GM23338 (cell line): ENCODE data around the gene ESR1. TPM values are rescaled to one million over a fixed set of nuclear protein-coding genes. Genes with fewer than 3 reads are reported as not detected.

Experiments
- ATAC-seq: fragments of 200-7000 bp; cut with Tn5 transposase; 3 replicates; pipeline ENCODE4 v1.9.1; 2020
- DNase-seq: peaks from one replicate; pipeline ENCODE4 v3.0.0-alpha.2; 2015; ENCODE audit warnings: low spot score
- H2AFZ ChIP-seq: fragments of 200-600 bp; sonication (generic); 2 replicates; pipeline ENCODE4 v1.8.0; 2016; ENCODE audit warnings: antibody characterized with exemption, mild to moderate bottlenecking, moderate library complexity
- H3F3A ChIP-seq: fragments of 200-600 bp; sonication (generic); replicated peaks from 2 replicates; pipeline ENCODE4 v1.8.0; 2017; ENCODE audit warnings: antibody characterized with exemption, mixed run types, low read depth
- H3K27ac ChIP-seq: fragments of 200-600 bp; sonication (generic); 2 replicates; pipeline ENCODE4 v1.6.1; 2016; ENCODE audit warnings: low read depth
- H3K27me3 ChIP-seq: fragments of 200-600 bp; sonication (generic); 2 replicates; pipeline ENCODE4 v1.8.0; 2016; ENCODE audit warnings: mild to moderate bottlenecking, mixed run types, moderate library complexity; ENCODE audit not compliant: insufficient read depth
- H3K36me3 ChIP-seq: fragments of 200-600 bp; sonication (generic); 2 replicates; pipeline ENCODE4 v1.8.0; 2016; ENCODE audit warnings: mild to moderate bottlenecking; ENCODE audit not compliant: insufficient read depth
- H3K4me1 ChIP-seq: fragments of 200-600 bp; sonication (generic); 2 replicates; pipeline ENCODE4 v1.8.0; 2016; ENCODE audit warnings: mild to moderate bottlenecking, moderate library complexity; ENCODE audit not compliant: insufficient read depth
- H3K4me2 ChIP-seq: fragments of 200-600 bp; sonication (generic); 2 replicates; pipeline ENCODE4 v1.7.1; 2017; ENCODE audit warnings: mixed run types
- H3K4me3 ChIP-seq: fragments of 200-600 bp; sonication (generic); 2 replicates; pipeline ENCODE4 v1.6.1; 2016; ENCODE audit warnings: mixed run types
- H3K79me2 ChIP-seq: fragments of 200-600 bp; sonication (generic); replicated peaks from 2 replicates; pipeline ENCODE4 v1.8.0; 2017; ENCODE audit warnings: mild to moderate bottlenecking; ENCODE audit not compliant: insufficient read depth
- H3K9me2 ChIP-seq: fragments of 200-600 bp; sonication (generic); 2 replicates; pipeline ENCODE4 v1.8.0; 2017; ENCODE audit not compliant: insufficient read depth
- H4K20me1 ChIP-seq: fragments of 200-600 bp; sonication (generic); replicated peaks from 2 replicates; pipeline ENCODE4 v1.8.0; 2017; ENCODE audit warnings: mild to moderate bottlenecking; ENCODE audit not compliant: insufficient read depth
- H3K27ac Mint-ChIP-seq: 2 replicates; pipeline ENCODE4 v1.8.0; 2020; ENCODE audit warnings: inconsistent platforms, mild to moderate bottlenecking, moderate library complexity, mixed read lengths
- H3K27me3 Mint-ChIP-seq: 3 replicates; pipeline ENCODE4 v1.8.0; 2022; ENCODE audit warnings: low read depth, mild to moderate bottlenecking, moderate library complexity, mixed read lengths, inconsistent platforms; ENCODE audit not compliant: insufficient read depth, poor library complexity
- H3K36me3 Mint-ChIP-seq: 3 replicates; pipeline ENCODE4 v1.8.0; 2021; ENCODE audit warnings: low read depth, mild to moderate bottlenecking, inconsistent platforms, moderate library complexity, mixed read lengths
- H3K4me1 Mint-ChIP-seq: 3 replicates; pipeline ENCODE4 v1.8.0; 2020; ENCODE audit warnings: mild to moderate bottlenecking, inconsistent platforms, mixed read lengths
- H3K4me3 Mint-ChIP-seq: 3 replicates; pipeline ENCODE4 v1.8.0; 2021; ENCODE audit warnings: moderate library complexity, mild to moderate bottlenecking, inconsistent platforms, mixed read lengths
- H3K9me3 Mint-ChIP-seq: 3 replicates; pipeline ENCODE4 v1.8.0; 2020; ENCODE audit warnings: moderate library complexity, mild to moderate bottlenecking, inconsistent platforms, mixed read lengths
- CREB1 ChIP-seq: fragments of 250-450 bp; sonication (Bioruptor Pico); IDR thresholded peaks from 2 replicates; pipeline ENCODE4 v1.5.0; 2020; ENCODE audit warnings: low read depth, mild to moderate bottlenecking, moderate library complexity
- EZH2 ChIP-seq: fragments of 200-600 bp; sonication (generic); IDR thresholded peaks from one replicate; pipeline ENCODE4 v1.8.0; 2017; ENCODE audit warnings: antibody characterized with exemption, mild to moderate bottlenecking, low read depth; ENCODE audit not compliant: unreplicated experiment
- EZH2phosphoT487 ChIP-seq: fragments of 200-600 bp; sonication (generic); IDR thresholded peaks from one replicate; pipeline ENCODE4 v1.8.1; 2018; ENCODE audit warnings: antibody characterized with exemption; ENCODE audit not compliant: unreplicated experiment
- JUNB ChIP-seq: IDR thresholded peaks from one replicate; pipeline ENCODE4 v1.6.1; 2016; ENCODE audit warnings: antibody characterized with exemption; ENCODE audit not compliant: unreplicated experiment
- NANOG ChIP-seq: IDR thresholded peaks from 2 replicates; pipeline ENCODE4 v1.6.1; 2016; ENCODE audit warnings: antibody characterized with exemption, borderline replicate concordance
- POLR2AphosphoS5 ChIP-seq: IDR thresholded peaks from 2 replicates; pipeline ENCODE4 v1.6.1; 2016; ENCODE audit warnings: antibody characterized with exemption, low read depth
- STAT1 ChIP-seq: IDR thresholded peaks from one replicate; pipeline ENCODE4 v1.6.1; 2016; ENCODE audit warnings: antibody characterized with exemption; ENCODE audit not compliant: unreplicated experiment
- polyA plus RNA-seq: library from polyadenylated mRNA; unstranded; fragments of >200 nt; fragmentation: Nextera tagmentation; extraction: Ambion mirVana; gene quantifications from 2 replicates; pipeline ENCODE4 v1.2.1, GENCODE V29; 2016
- total RNA-seq: library from RNA; depleted of rRNA; stranded (reverse); fragments of >200 nt; shearing (Covaris generic); gene quantifications from 2 replicates; pipeline ENCODE4 v1.2.3, GENCODE V29; 2014
- TF ChIP-seq, protein P1 (sequence below): IDR thresholded peaks from one replicate; pipeline ENCODE4 v1.6.1; 2018; ENCODE audit warnings: antibody characterized with exemption; ENCODE audit not compliant: unreplicated experiment
- TF ChIP-seq, protein P2 (sequence below), 2 experiments: fragments of 200-600 bp in 1 of 2; sonication (generic) in 1 of 2; conservative IDR thresholded peaks; 2 replicates each; pipeline versions ENCODE4 v1.5.1 to v1.6.1; 2016 to 2017; ENCODE audit warnings: antibody characterized with exemption in 2 of 2, low read depth in 2 of 2, mild to moderate bottlenecking in 2 of 2, moderate library complexity in 1 of 2
- TF ChIP-seq, protein P3 (sequence below): fragments of 250-450 bp; sonication (Bioruptor Pico); IDR thresholded peaks from 2 replicates; pipeline ENCODE4 v1.5.0; 2020; ENCODE audit warnings: mild to moderate bottlenecking, moderate library complexity

Gene ESR1
- total and polyA plus RNA-seq, 2 experiments from 2014 or later = 0.94 TPM; not detected in 1

DNA sequence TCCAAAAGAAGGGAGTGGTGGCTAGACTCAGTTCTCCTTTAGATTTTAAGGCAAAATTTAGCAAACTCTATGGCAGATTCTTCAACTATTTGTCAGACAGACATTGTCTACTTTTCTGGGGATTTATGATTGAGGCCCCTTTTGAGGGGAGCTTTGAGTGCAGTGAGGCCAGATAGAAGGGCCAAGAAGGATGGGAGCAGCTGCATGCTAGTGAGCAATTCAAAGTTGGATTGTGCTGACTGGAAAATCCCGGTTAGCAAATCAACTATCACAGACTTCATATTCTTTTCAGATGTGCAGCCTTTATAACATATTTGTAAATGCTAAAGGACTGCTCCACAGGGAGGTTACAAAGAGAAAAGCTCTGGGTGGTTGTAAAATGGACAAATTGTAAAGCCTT is 35.0 kb upstream of the ESR1 start (continued):
- TF ChIP-seq, protein P1, sequence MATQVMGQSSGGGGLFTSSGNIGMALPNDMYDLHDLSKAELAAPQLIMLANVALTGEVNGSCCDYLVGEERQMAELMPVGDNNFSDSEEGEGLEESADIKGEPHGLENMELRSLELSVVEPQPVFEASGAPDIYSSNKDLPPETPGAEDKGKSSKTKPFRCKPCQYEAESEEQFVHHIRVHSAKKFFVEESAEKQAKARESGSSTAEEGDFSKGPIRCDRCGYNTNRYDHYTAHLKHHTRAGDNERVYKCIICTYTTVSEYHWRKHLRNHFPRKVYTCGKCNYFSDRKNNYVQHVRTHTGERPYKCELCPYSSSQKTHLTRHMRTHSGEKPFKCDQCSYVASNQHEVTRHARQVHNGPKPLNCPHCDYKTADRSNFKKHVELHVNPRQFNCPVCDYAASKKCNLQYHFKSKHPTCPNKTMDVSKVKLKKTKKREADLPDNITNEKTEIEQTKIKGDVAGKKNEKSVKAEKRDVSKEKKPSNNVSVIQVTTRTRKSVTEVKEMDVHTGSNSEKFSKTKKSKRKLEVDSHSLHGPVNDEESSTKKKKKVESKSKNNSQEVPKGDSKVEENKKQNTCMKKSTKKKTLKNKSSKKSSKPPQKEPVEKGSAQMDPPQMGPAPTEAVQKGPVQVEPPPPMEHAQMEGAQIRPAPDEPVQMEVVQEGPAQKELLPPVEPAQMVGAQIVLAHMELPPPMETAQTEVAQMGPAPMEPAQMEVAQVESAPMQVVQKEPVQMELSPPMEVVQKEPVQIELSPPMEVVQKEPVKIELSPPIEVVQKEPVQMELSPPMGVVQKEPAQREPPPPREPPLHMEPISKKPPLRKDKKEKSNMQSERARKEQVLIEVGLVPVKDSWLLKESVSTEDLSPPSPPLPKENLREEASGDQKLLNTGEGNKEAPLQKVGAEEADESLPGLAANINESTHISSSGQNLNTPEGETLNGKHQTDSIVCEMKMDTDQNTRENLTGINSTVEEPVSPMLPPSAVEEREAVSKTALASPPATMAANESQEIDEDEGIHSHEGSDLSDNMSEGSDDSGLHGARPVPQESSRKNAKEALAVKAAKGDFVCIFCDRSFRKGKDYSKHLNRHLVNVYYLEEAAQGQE = no peak
- no peak for TF ChIP-seq EZH2
- TF ChIP-seq JUNB = no peak

DNA sequence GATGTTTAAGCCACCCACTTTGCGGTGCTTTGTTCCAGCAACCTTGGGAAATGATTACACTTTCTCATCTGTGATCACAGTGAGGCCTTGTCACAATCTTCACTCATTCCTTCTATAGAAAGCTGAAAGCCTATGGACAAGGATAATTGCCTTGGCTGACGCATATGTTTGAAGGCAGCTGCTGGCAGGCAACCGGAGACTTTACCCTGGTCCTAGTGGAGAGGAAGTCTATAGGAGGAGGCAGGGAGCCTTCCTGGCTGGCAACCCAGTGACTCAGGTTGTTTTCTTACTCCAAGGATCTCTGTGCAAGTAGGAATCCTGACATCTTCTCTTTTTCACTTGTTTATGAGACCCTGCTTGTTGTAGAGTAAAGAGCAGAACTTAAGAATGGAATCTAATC is 34.1 kb upstream of the ESR1 start:
- Histone ChIP-seq H3K36me3 (no peaks in the 10 kb centered on the region), H3K9me2 (no peaks in the 10 kb centered on the region), H3F3A (no peaks in the 10 kb centered on the region), H3K27me3 (no peaks in the 10 kb centered on the region), H3K4me2 (no peak overlapping the region), H3K79me2 (no peaks in the 10 kb centered on the region), H4K20me1 (no peaks in the 10 kb centered on the region), H2AFZ (no peak overlapping the region), H3K4me3 (no peak overlapping the region), H3K4me1 (no peaks in the 10 kb centered on the region), H3K27ac (no peak overlapping the region)
- no peaks in the 10 kb centered on the region; the same call in 2 of the 3 replicates for H3K9me3 Mint-ChIP-seq
- peaks cover 11% of the 10 kb centered on the region for H3K27me3 Mint-ChIP-seq
- no peaks in the 10 kb centered on the region for H3K36me3 Mint-ChIP-seq
- no peak for ATAC-seq
- no peak overlapping the region for H3K4me3 Mint-ChIP-seq
- DNase-seq = no peak
- no peaks in the 10 kb centered on the region for H3K4me1 Mint-ChIP-seq
- no peak overlapping the region for H3K27ac Mint-ChIP-seq
- TF ChIP-seq CREB1 (no peak), POLR2AphosphoS5 (no peak), EZH2phosphoT487 (no peak), JUNB (no peak), EZH2 (no peak), NANOG (no peak), STAT1 (no peak)
- TF ChIP-seq, protein P2, sequence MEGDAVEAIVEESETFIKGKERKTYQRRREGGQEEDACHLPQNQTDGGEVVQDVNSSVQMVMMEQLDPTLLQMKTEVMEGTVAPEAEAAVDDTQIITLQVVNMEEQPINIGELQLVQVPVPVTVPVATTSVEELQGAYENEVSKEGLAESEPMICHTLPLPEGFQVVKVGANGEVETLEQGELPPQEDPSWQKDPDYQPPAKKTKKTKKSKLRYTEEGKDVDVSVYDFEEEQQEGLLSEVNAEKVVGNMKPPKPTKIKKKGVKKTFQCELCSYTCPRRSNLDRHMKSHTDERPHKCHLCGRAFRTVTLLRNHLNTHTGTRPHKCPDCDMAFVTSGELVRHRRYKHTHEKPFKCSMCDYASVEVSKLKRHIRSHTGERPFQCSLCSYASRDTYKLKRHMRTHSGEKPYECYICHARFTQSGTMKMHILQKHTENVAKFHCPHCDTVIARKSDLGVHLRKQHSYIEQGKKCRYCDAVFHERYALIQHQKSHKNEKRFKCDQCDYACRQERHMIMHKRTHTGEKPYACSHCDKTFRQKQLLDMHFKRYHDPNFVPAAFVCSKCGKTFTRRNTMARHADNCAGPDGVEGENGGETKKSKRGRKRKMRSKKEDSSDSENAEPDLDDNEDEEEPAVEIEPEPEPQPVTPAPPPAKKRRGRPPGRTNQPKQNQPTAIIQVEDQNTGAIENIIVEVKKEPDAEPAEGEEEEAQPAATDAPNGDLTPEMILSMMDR (conservative IDR thresholded peaks at IDR 0.05; ENCODE audit: low read depth in 2 of 2) = no peak
- TF ChIP-seq, protein P1 = no peak
- TF ChIP-seq, protein P3, sequence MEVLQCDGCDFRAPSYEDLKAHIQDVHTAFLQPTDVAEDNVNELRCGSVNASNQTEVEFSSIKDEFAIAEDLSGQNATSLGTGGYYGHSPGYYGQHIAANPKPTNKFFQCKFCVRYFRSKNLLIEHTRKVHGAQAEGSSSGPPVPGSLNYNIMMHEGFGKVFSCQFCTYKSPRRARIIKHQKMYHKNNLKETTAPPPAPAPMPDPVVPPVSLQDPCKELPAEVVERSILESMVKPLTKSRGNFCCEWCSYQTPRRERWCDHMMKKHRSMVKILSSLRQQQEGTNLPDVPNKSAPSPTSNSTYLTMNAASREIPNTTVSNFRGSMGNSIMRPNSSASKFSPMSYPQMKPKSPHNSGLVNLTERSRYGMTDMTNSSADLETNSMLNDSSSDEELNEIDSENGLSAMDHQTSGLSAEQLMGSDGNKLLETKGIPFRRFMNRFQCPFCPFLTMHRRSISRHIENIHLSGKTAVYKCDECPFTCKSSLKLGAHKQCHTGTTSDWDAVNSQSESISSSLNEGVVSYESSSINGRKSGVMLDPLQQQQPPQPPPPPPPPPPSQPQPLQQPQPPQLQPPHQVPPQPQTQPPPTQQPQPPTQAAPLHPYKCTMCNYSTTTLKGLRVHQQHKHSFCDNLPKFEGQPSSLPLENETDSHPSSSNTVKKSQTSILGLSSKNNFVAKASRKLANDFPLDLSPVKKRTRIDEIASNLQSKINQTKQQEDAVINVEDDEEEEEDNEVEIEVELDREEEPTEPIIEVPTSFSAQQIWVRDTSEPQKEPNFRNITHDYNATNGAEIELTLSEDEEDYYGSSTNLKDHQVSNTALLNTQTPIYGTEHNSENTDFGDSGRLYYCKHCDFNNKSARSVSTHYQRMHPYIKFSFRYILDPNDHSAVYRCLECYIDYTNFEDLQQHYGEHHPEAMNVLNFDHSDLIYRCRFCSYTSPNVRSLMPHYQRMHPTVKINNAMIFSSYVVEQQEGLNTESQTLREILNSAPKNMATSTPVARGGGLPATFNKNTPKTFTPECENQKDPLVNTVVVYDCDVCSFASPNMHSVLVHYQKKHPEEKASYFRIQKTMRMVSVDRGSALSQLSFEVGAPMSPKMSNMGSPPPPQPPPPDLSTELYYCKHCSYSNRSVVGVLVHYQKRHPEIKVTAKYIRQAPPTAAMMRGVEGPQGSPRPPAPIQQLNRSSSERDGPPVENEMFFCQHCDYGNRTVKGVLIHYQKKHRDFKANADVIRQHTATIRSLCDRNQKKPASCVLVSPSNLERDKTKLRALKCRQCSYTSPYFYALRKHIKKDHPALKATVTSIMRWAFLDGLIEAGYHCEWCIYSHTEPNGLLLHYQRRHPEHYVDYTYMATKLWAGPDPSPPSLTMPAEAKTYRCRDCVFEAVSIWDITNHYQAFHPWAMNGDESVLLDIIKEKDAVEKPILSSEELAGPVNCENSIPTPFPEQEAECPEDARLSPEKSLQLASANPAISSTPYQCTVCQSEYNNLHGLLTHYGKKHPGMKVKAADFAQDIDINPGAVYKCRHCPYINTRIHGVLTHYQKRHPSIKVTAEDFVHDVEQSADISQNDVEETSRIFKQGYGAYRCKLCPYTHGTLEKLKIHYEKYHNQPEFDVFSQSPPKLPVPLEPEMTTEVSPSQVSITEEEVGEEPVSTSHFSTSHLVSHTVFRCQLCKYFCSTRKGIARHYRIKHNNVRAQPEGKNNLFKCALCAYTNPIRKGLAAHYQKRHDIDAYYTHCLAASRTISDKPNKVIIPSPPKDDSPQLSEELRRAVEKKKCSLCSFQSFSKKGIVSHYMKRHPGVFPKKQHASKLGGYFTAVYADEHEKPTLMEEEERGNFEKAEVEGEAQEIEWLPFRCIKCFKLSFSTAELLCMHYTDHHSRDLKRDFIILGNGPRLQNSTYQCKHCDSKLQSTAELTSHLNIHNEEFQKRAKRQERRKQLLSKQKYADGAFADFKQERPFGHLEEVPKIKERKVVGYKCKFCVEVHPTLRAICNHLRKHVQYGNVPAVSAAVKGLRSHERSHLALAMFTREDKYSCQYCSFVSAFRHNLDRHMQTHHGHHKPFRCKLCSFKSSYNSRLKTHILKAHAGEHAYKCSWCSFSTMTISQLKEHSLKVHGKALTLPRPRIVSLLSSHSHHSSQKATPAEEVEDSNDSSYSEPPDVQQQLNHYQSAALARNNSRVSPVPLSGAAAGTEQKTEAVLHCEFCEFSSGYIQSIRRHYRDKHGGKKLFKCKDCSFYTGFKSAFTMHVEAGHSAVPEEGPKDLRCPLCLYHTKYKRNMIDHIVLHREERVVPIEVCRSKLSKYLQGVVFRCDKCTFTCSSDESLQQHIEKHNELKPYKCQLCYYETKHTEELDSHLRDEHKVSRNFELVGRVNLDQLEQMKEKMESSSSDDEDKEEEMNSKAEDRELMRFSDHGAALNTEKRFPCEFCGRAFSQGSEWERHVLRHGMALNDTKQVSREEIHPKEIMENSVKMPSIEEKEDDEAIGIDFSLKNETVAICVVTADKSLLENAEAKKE (CRISPR knock-in tag) = no peak
